HG03139 (cell line): ENCODE results near the gene AK3.
"Not testable (repeated sequence)": the region's sequence is repeated elsewhere in the genome, so short reads cannot be mapped to it uniquely, and the experiment has no call there.

Experiments
- ATAC-seq: cut with Tn5 transposase; IDR thresholded peaks from one replicate; pipeline ENCODE4 v1.9.1; 2021; ENCODE audit not compliant: unreplicated experiment

AK3 gene

DNA sequence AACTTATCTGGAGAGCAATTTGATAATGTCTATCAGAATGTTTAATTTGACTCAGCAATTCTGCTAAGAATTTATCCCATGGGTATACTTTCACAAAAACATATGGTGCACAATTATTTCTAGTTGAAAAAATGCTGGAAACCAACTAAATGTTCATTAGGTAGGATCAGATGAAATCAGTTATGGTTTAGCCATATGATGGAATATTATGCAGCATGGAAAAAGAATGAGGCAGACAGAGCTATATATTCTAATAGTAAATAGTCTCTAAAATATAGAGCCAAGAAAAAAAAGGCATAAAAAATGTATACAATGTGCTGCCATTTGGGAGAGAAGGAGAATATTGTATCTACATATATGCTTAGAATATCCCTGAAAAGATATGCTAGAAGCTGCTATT is 71.1 kb downstream of the AK3 start:
- ATAC-seq, result no peak

DNA sequence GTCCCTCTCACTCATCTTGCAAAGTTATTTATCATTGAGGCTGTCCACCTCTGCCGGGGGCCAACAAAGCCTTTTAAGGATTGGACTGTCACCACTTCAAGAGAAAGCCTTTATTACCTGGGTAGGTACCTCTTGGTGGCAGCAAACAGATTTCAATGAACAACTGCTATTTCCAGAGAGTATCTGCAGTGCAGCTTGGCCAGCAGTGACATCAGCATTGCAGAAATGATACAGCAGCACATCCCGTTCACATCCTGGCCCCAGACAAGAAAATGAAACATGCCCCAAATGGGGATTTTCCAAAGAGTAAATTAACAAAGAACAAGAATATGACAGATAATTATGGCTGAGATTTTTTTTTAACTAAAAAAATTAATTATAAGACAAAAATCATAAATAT is 72.4 kb downstream of the AK3 start:
- ATAC-seq, result no peak

DNA sequence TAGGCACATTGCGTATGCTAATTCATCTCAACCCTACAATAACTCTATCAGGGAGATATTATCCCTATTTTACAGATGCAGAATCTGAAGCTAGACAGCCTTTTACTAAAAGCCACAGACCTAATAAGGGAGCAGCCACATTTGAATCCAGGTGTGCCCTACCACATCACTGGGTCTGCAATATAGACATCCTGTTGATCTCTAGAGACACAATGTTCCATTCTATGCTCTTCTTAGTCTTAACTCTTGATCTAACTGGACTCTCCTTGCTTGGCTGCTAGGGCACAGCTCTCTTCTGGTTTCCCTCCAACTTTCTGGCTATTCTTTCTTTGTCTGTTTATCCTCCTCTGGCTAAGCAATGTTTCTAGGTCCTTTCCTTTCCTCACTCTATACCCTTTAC is 73.3 kb downstream of the AK3 start:
- ATAC-seq, result no peak

DNA sequence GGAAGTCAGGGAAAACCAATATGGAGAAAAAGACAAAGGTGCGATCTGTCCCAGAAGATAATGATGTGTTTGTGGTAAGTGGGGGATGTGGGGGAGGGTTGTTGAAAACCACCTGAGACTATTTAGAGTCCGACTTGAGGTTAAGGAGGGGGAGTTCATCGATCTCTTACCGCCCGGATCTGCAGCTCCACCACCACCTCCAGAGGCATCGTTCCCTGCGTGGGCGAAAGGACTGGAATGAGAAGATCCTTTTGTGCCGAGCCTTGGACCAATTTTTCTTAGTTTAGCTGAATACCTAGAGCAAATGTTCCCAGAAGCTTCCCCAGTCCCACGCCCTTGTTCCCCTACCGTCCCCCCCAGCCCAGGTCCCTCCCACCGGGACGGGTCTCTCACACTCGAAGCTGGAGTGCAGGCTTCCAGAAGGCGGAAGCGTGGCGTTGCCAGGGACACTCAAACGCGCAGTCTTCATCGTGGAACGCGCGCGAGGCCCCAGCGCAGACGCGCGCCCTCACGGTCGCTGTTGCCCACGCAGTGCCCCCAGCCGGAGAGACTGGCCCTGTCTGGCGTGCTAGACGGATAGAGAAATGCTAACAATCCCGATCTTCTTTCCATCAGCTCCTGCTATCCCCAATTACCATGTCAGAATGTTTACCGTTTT is 74.8 kb downstream of the AK3 start, which contains the start of gene SPATA6L:
SPATA6L (minus strand) TSS at position 439 of the 658 bp plus-strand sequence; CDS start at position 209, 230 bp downstream.
- no peak for ATAC-seq

DNA sequence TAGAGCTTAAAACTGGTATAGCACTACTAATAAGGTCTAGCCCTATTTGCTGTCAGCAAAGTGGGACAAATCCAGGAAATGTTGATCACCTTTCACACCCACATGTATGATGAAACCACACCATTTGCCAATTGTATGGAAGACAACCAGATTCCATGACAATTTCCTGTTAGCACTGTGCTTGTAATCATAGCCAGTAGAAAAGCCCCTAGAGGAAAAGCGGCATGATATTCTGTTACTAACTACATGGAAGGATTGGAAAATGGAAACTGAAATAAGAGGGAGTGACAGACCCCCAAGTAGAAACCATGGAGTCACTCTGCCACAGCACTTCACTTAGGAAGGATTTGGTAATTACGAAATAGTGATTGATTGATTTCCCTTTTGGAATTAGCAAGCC is 75.6 kb downstream of the AK3 start:
- ATAC-seq, result no peak

DNA sequence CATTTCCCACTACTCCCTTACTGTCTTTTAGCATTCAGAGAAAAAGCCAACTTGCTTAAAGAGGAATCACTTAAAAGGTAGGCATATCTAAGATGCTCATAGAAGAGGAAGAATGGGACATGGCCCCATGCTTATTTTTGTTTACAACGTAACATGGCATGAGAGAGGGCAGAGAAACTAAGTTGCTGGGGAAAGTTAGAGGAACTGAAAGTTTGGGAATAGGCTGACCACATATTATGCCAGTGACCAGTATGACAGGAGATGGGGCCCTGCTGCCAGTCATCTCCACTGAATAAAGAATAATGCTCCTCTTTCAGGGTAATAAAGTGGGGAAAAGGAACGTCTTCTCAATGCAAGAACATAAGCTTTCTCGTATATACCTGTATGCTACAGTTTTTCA is 77.0 kb downstream of the AK3 start:
- no peak for ATAC-seq

DNA sequence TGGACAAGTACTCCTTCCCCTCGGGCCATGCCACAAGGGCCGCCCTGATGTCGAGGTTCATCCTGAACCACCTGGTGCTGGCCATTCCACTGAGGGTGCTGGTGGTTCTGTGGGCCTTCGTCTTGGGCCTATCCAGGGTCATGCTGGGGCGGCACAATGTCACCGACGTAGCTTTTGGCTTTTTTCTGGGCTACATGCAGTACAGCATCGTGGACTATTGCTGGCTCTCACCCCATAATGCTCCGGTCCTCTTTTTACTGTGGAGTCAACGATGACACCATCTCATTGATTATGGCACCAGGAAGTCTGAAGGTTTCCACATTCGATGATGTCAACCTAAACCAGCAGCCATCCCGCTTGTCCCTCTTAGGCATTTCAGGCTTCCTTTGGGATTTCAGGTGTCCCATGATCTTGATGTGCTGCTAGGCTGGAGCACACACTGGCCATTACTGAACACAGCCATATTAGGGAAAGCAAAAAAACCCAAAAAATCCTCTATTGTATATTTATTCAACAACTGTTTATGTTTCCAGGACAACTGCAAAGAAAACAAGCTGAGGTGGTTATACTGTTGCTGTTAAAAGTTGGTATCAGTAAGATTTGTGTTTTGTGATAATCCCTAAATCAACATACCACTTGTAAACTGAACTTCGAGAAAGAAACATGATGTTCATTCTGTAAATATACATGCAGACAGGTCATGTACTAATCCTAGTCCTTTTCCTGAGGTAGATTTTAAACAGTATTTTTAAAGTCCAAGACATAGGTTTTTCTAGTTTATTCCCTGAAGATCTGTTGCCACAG is 77.8 kb downstream of the AK3 start:
- no peak for ATAC-seq

DNA sequence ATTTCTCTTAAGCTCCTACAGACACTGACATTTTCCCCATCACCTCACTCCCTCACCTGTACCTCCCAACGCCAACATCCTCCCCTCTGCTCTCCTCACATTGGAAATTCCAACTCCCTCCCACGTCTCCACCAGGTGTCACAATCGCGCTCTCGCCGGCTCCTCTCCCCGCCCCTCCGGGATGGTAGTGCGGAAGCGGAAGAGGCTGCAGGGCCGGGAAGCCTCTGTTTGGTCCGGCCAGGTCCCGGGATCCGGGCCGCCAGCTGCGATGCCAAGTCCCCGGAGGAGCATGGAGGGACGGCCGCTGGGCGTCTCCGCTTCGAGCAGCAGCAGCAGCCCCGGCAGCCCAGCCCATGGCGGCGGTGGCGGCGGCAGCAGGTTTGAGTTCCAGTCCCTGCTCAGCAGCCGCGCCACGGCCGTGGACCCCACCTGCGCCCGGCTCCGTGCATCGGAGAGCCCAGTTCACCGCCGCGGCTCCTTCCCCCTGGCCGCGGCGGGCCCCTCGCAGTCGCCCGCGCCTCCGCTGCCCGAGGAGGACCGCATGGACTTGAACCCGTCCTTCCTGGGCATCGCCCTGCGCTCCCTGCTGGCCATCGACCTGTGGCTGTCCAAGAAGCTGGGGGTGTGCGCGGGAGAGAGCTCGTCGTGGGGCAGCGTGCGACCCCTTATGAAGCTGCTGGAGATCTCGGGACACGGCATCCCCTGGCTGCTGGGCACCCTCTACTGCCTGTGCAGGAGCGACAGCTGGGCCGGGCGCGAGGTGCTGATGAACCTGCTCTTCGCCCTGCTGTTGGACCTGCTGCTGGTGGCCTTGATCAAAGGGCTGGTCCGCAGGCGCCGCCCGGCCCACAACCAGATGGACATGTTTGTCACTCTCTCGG is 78.7 kb downstream of the AK3 start, which contains the start of gene PLPP6:
PLPP6 (plus strand) TSS at position 187 of the 881 bp plus-strand sequence; CDS start at position 269, 82 bp downstream.
- ATAC-seq, result peak; percentile 86

DNA sequence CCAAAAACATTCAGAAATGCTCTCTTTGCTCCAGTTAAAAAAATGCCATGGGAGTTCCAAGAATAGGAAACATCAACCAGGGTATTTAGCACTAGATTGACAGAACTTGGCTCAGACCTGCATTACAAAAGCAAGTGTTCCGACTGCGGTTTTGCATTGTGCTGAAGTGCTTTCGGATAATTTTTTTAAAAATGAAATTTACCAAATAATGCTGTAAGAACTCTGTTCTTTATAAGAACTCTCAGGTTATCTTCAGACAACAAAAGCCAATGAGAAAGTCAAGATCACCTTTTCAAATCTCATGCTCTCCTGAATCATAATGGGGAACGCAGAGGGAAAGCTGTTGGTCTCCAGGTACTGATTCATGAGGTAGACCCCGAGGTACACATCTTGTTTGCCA is 79.4 kb downstream of the AK3 start:
- ATAC-seq, result peak; percentile 6

DNA sequence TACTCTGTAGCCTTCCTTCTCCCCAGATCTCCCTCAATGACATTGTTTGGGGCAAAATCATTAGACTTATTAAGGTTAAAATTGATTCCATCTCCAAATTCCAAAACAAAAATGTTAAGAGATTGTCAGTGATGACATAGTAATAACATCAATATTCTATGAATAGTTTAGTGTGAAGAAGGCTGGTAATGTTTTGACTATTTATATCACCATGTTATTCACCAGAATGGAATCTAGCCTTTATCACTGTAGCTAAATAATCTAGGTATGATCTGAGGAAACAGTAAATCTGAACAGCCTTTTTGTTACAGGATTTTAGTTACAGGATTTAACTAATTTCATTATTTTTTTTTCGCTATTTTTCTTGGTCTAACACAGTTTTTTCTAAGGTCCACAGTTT is 79.8 kb downstream of the AK3 start:
- ATAC-seq, result no peak

DNA sequence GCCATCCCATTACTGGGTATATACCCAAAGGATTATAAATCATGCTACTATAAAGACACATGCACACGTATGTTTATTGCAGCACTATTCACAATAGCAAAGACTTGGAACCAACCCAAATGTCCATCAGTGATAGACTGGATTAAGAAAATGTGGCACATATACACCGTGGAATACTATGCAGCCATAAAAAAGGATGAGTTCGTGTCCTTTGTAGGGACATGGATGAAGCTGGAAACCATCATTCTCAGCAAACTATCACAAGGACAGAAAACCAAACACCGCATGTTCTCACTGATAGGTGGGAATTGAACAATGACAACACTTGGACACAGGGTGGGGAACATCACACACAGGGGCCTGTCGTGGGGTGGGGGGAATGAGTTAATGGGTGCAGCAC is 80.3 kb downstream of the AK3 start:
- ATAC-seq, result not testable (repeated sequence)
